IMR-90 (cell line): Measurements from ENCODE around the gene ALOX12. TPM values are rescaled to one million over a fixed set of nuclear protein-coding genes. Genes with fewer than 3 reads are reported as not detected.

Experiments used
- ATAC-seq: fragments of 200-7000 bp; cut with Tn5 transposase; 2 replicates; pipeline ENCODE4 v1.9.1; 2020; ENCODE audit warnings: low read depth, mild to moderate bottlenecking, moderate library complexity
- BruUV-seq: library from RNA; stranded (reverse); fragments of 400-500 nt; replicated peaks from 2 replicates; lab custom pipeline; 2021; lab: Mats Ljungman, UMichigan
- CTCF ChIA-PET: fragments of 300-600 bp; formaldehyde crosslinking; extraction: SDS; loops from one replicate; lab custom pipeline; 2021; ENCODE audit warnings: antibody characterized with exemption; lab: Yijun Ruan, JAX
- POLR2A ChIA-PET: fragments of 300-600 bp; sonication (Branson Sonifier 250); formaldehyde crosslinking; loops from one replicate; lab custom pipeline; 2022; ENCODE audit warnings: antibody characterized with exemption; ENCODE audit not compliant: unreplicated experiment; lab: Charles Lee
- DNase-seq: peaks from one replicate; pipeline ENCODE4 v3.0.0; 2013
- H2AFZ ChIP-seq: replicated peaks from 2 replicates; pipeline ENCODE3; 2013; ENCODE audit warnings: low read length, mild to moderate bottlenecking; ENCODE audit not compliant: poor library complexity
- H2AK5ac ChIP-seq: 2 replicates; pipeline ENCODE4 v1.6.1; 2013; ENCODE audit warnings: low read depth, low read length, inconsistent platforms
- H2AK9ac ChIP-seq: replicated peaks from 2 replicates; pipeline ENCODE3; 2013; ENCODE audit warnings: mild to moderate bottlenecking, low read depth, low read length, moderate library complexity; ENCODE audit not compliant: poor library complexity
- H2BK120ac ChIP-seq: 2 replicates; pipeline ENCODE4 v1.6.1; 2013; ENCODE audit warnings: low read depth, low read length, inconsistent platforms
- H2BK15ac ChIP-seq: 3 replicates; pipeline ENCODE4 v1.6.1; 2013; ENCODE audit warnings: low read depth, low read length, inconsistent platforms
- H2BK20ac ChIP-seq: 2 replicates; pipeline ENCODE4 v1.6.1; 2013; ENCODE audit warnings: low read depth, mild to moderate bottlenecking, inconsistent platforms, low read length, moderate library complexity
- H2BK5ac ChIP-seq: 2 replicates; pipeline ENCODE4 v1.6.1; 2013; ENCODE audit warnings: mild to moderate bottlenecking, low read depth, low read length, inconsistent platforms; ENCODE audit not compliant: poor library complexity, severe bottlenecking
- H3K14ac ChIP-seq: replicated peaks from 2 replicates; pipeline ENCODE4 v1.6.1; 2013; ENCODE audit warnings: low read depth, low read length, inconsistent platforms
- H3K18ac ChIP-seq: 2 replicates; pipeline ENCODE4 v1.6.1; 2013; ENCODE audit warnings: low read depth, low read length, control low read depth
- H3K23ac ChIP-seq: 2 replicates; pipeline ENCODE4 v1.6.1; 2013; ENCODE audit warnings: low read depth, low read length, inconsistent platforms
- H3K27ac ChIP-seq: 2 replicates; pipeline ENCODE4 v1.5.1; 2013; ENCODE audit warnings: mild to moderate bottlenecking, control low read depth, low read length; ENCODE audit not compliant: insufficient read depth
- H3K27me3 ChIP-seq: 2 replicates; pipeline ENCODE4 v1.6.1; 2013; ENCODE audit warnings: low read length; ENCODE audit not compliant: control insufficient read depth, insufficient read depth
- H3K36me3 ChIP-seq: 2 replicates; pipeline ENCODE4 v1.6.1; 2013; ENCODE audit warnings: low read length, mixed read lengths; ENCODE audit not compliant: control insufficient read depth, insufficient read depth
- H3K4ac ChIP-seq: 2 replicates; pipeline ENCODE4 v1.6.1; 2013; ENCODE audit warnings: low read depth, low read length, inconsistent platforms
- H3K4me1 ChIP-seq: 2 replicates; pipeline ENCODE4 v1.6.1; 2013; ENCODE audit warnings: low read length, mixed read lengths; ENCODE audit not compliant: control insufficient read depth, insufficient read depth
- H3K4me2 ChIP-seq: 2 replicates; pipeline ENCODE4 v1.6.1; 2013; ENCODE audit warnings: low read depth, mild to moderate bottlenecking, control low read depth, low read length, moderate library complexity
- H3K4me3 ChIP-seq: 2 replicates; pipeline ENCODE4 v1.5.1; 2013; ENCODE audit warnings: low read depth, mild to moderate bottlenecking, control low read depth, low read length, moderate library complexity; ENCODE audit not compliant: insufficient read depth
- H3K56ac ChIP-seq: 2 replicates; pipeline ENCODE4 v1.6.1; 2013; ENCODE audit warnings: low read length, inconsistent platforms; ENCODE audit not compliant: insufficient read depth; ENCODE audit errors: extremely low read depth
- H3K79me1 ChIP-seq, 2 experiments: 2 replicates each; pipeline ENCODE4 v1.6.1; 2013; ENCODE audit warnings: low read length in 2 of 2, inconsistent platforms in 1 of 2, low read depth in 1 of 2
- H3K9ac ChIP-seq: 2 replicates; pipeline ENCODE4 v1.6.1; 2013; ENCODE audit warnings: low read depth, low read length, control low read depth
- H3K9me1 ChIP-seq: 2 replicates; pipeline ENCODE4 v1.6.1; 2013; ENCODE audit warnings: low read length, inconsistent platforms; ENCODE audit not compliant: insufficient read depth
- H3K9me3 ChIP-seq: 2 replicates; pipeline ENCODE4 v1.6.1; 2013; ENCODE audit warnings: low read length; ENCODE audit not compliant: control insufficient read depth, insufficient read depth
- H4K20me1 ChIP-seq: 2 replicates; pipeline ENCODE4 v1.6.1; 2013; ENCODE audit warnings: low read length, inconsistent platforms; ENCODE audit not compliant: insufficient read depth
- H4K5ac ChIP-seq: 2 replicates; pipeline ENCODE4 v1.6.1; 2013; ENCODE audit warnings: mild to moderate bottlenecking, low read depth, low read length, control low read depth
- H4K8ac ChIP-seq, 2 experiments: 2 replicates each; pipeline ENCODE4 v1.6.1; 2013; ENCODE audit warnings: low read depth in 2 of 2, low read length in 2 of 2, control low read depth in 1 of 2, inconsistent platforms in 1 of 2
- H4K91ac ChIP-seq: 2 replicates; pipeline ENCODE4 v1.6.1; 2013; ENCODE audit warnings: low read depth, low read length, inconsistent platforms; ENCODE audit not compliant: insufficient read depth
- CHD1 ChIP-seq: IDR thresholded peaks from 2 replicates; pipeline ENCODE4 v1.6.1; 2012; ENCODE audit warnings: low read depth, low read length, improper control_type of control experiment
- CTCF ChIP-seq: conservative IDR thresholded peaks from 2 replicates; pipeline ENCODE4 v1.5.1; 2012; ENCODE audit warnings: mild to moderate bottlenecking, low read depth, low read length, improper control_type of control experiment
- FOS ChIP-seq: fragments of 150-350 bp; IDR thresholded peaks from 2 replicates; pipeline ENCODE4 v1.6.1; 2016; ENCODE audit warnings: low read depth, low read length
- MXI1 ChIP-seq: IDR thresholded peaks from 2 replicates; pipeline ENCODE4 v1.6.1; 2012; ENCODE audit warnings: low read depth, mild to moderate bottlenecking, low read length, moderate library complexity, borderline replicate concordance
- USF2 ChIP-seq: fragments of 150-350 bp; IDR thresholded peaks from 2 replicates; pipeline ENCODE4 v1.6.1; 2017; ENCODE audit warnings: mild to moderate bottlenecking, antibody characterized with exemption, low read length, low read depth
- WGBS, 2 experiments: methylation state at CpG; one replicate each; pipeline versions ENCODE4 v1.1.5 to v1.1.7; 2013; ENCODE audit warnings: missing lambda C conversion rate in 2 of 2; ENCODE audit not compliant: insufficient read length in 1 of 2; ENCODE audit errors: extremely low coverage in 2 of 2; 5-methylcytosine and 5-hydroxymethylcytosine counted together
- dilution Hi-C: fragments of 300-500 bp; cut with HindIII; formaldehyde crosslinking; loops from one replicate; pipeline ENCODE4 v1.14.3; 2018; ENCODE audit warnings: low sequenced_read_pairs; ENCODE audit not compliant: unreplicated experiment
- in situ Hi-C: fragments of 300-500 bp; cut with MboI; formaldehyde crosslinking; loops from 3 replicates; pipeline ENCODE4 v1.14.3; 2019; ENCODE audit warnings: low sequenced_read_pairs, inconsistent platforms, mixed read lengths
- intact Hi-C: fragments of 100-400 bp; cut with micrococcal nuclease; formaldehyde crosslinking; loops from 2 replicates; pipeline ENCODE4 v1.10.0; 2022
- polyA plus RNA-seq, 3 experiments: library from polyadenylated mRNA; depleted of rRNA; stranded (reverse); fragments of >200 nt; gene quantifications; 2 replicates each; pipeline ENCODE4 v1.2.3, GENCODE V29; 2012; ENCODE audit warnings: low replicate concordance in 1 of 3
- total RNA-seq: library from RNA; depleted of rRNA; stranded (reverse); fragments of >200 nt; gene quantifications from 2 replicates; pipeline ENCODE4 v1.2.3, GENCODE V29; 2012

Gene ALOX12
- total and polyA plus RNA-seq, 2 of the 4 experiments (the other 2 are of a cell fraction) = 0.03 TPM; not detected in 1

- no peak for TF ChIP-seq USF2
Observed at GRCh38 chr17:6947745-6948144, 48.1 kb upstream of the ALOX12 start (continued).

GRCh38 chr17:6948562-6948961 lies 47.3 kb upstream of the ALOX12 start:
- TF ChIP-seq CTCF (no peak), USF2 (no peak), MXI1 (no peak), CHD1 (no peak), FOS (no peak)
- Histone ChIP-seq H3K4me2 (no peak overlapping the region), H4K20me1 (no peaks in the 10 kb centered on the region), H3K4ac (no peak overlapping the region), H2AFZ (no peak overlapping the region), H3K9me3 (no peaks in the 10 kb centered on the region), H3K79me1 (no peaks in the 10 kb centered on the region), H2BK20ac (no peak overlapping the region), H2BK15ac (no peak overlapping the region), H2AK9ac (no peak overlapping the region), H3K18ac (no peak overlapping the region), H3K4me3 (no peak overlapping the region), H3K9me1 (no peaks in the 10 kb centered on the region), H2AK5ac (no peak overlapping the region), H4K91ac (no peak overlapping the region), H4K5ac (no peak overlapping the region), H3K14ac (no peak overlapping the region), H2BK5ac (no peak overlapping the region), H3K56ac (no peak overlapping the region), H3K4me1 (no peaks in the 10 kb centered on the region), H3K9ac (no peak overlapping the region), H3K27ac (no peak overlapping the region), H3K36me3 (no peaks in the 10 kb centered on the region), H4K8ac (no peak overlapping the region), H3K23ac (no peak overlapping the region), H2BK120ac (no peak overlapping the region), H3K27me3 (no peaks in the 10 kb centered on the region)
- WGBS, 2 experiments = 46% methylated on average over 2 of the region's 5 CpGs; no CpG with 5 or more reads in 1 of the 2 experiments
- BruUV-seq = no TSS peak
- intact Hi-C loops (no loop called here), in situ Hi-C loops (no loop called here), dilution Hi-C loops (no loop called here)
- ChIA-PET CTCF (no interaction called here), POLR2A (no interaction called here)
- DNase-seq (no peak), ATAC-seq (no peak)
